GM12892 (cell line): ENCODE results near the gene PIGX.
"Not testable (repeated sequence)": the region's sequence is repeated elsewhere in the genome, so short reads cannot be mapped to it uniquely, and the experiment has no call there.

ENCODE experiments used
- DNase-seq: peaks from one replicate; pipeline ENCODE4 v3.0.0; 2011; ENCODE audit not compliant: insufficient read length
- FAIRE-seq: peaks from 2 replicates; lab custom pipeline; 2011; peaks lifted over from hg19 to GRCh38; lab: Jason Lieb, UNC
- POLR2A ChIP-seq: IDR thresholded peaks from 2 replicates; pipeline ENCODE4 v1.6.1; 2011; ENCODE audit warnings: low read depth, low read length, control low read depth
- POLR2AphosphoS5 ChIP-seq: IDR thresholded peaks from 2 replicates; pipeline ENCODE4 v1.6.1; 2011; ENCODE audit warnings: low read depth, low read length, control low read depth
- TAF1 ChIP-seq: IDR thresholded peaks from 2 replicates; pipeline ENCODE4 v1.6.1; 2011; ENCODE audit warnings: low read depth, mild to moderate bottlenecking, control low read depth, low read length, borderline replicate concordance

The PIGX gene

DNA sequence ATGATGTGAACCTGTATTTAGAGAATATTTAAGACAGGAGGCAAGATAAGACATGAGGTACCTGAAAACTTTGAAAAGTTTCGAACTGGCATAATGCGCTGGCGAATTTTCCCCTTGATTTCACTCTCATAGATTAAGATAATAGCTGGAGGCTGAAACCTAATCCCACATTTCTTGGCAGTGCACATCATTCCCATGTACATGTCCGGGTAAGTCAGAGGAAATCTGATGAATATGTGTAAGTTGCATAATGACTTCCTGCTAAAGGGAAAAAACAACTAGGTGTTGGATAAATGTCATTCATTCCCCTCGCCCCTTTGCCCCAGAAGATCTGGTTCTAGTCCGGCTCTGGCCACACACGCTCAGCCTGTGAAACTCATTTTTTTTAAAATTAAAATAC, 3.7 kb upstream of the PIGX start:
- FAIRE-seq (no peak), DNase-seq (no peak)
- TF ChIP-seq TAF1 (no peak), POLR2A (no peak), POLR2AphosphoS5 (no peak)

DNA sequence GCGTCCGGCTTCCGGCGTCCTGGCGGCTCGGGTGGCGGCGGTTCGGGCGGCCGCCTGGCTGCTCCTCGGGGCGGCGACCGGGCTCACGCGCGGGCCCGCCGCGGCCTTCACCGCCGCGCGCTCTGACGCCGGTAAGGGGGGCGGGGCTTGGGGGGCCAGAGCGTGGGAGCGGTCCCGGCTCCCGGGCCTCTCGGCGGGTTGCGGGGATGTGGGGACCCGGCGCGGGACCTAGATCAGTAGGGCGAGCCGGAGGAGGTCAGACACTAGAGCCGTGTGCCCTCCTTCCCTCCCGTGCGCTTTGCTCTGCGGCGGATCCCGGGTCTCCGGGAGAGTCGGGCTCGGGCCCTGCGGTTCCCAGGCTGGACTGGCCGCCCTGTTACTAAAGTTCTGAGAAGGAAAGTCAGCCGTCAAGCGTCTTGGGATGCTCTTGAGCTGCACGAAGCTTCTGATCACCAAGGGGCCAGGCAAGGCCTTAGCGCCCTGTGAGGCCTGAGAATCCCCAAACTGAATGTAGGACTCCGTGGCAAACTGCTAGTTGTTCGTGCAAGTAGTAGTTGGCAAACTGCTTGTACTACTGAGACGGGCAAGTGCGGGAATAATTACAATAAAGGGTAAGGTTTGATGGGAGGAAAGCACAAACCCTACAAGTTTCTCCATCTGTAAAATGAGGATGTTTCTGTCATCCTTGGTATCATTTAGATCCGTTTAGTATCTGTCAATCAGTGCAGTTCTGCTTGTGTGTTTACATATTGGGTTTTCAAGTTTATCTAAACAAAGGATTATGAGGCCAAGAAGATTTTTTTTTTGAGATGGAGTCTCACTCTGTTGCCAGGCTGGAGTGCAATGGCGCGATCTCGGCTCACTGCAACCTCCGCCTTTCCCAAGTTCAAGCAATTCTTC, 587 bp downstream of the PIGX start:
- FAIRE-seq (peak; percentile 71), DNase-seq (no peak)
- TF ChIP-seq TAF1 (no peak), POLR2A (no peak), POLR2AphosphoS5 (no peak)

DNA sequence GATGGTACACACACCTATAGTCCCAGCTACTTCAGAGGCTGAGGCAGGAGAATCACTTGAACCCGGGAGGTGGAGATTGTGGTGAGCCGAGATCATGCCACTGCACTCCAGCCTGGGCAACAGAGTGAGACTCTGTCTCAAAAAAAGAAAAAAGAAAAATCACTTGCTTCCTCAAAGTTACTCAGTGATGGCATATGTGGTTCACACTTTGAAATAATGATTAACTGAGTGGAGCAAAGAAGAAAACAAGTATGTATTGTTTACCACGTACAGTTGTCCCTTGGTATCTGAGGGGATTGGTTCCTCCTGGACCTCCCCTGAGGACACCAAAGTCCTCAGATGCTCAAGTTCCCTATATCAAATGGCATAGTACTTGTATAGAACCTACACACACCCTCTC, 5.0 kb downstream of the PIGX start:
- not testable (repeated sequence) for DNase-seq, FAIRE-seq

DNA sequence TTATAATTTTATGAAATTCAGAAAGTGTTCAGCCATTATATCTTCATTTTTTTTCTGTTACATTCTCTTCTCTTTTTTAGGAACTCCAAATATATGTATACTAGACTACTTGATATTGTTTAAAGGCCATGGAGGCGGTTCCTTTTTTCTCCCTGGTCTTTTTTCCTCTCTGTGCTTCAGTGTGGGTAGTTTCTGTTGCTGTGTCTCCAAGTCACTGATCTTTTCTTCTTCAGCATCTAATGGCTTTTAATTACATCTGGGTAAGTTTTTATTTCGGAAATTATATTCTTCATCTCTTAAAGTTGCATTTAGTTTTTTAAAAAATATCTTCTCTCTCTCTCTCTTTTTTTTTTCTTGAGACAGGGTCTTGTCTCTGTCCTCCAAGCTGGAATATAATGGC, 8.9 kb downstream of the PIGX start:
- TF ChIP-seq POLR2AphosphoS5 (no peak), POLR2A (no peak), TAF1 (no peak)
- no peak for DNase-seq
- no peak for FAIRE-seq

DNA sequence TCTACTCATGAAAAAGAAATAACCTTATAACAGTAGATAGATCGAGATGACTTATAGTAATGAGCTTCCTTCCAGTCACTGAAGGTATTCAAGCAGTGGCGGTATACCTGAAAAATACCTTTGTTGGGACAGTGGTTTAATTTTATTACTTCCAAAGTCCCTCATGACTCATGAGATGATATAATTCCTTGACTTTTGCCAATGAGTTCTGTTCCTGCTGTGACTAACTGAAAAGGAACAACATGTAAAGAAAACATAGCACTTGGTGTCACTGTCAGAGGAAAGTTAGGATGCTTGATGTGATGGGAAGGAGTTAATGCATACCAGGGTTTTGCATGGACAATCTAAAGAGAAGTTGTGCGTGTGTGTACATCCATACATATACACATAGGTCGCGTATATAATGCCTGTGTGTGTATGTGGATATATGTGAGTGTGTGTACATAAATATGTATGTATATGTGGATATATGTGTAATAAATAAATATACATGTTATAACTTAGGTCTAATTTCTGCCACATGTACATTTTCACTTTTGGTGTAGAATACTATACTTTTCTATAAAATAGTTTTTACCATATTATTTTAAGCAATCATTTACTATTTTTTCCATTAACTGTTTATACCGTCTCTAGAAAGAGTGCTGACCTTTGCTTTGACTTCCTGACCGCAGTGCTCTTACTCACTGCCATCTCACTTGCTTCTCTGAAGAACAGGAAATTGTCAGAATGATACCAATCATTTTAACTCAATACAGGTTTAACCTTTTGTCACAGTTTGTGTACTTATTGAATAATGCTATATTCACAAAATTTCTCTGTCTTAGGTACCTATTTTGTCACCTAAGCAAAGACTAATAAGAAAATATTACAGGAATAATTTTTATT, 14.9 kb downstream of the PIGX start:
- no peak for DNase-seq
- no peak for TF ChIP-seq POLR2AphosphoS5
- TF ChIP-seq TAF1: no peak
- no peak for TF ChIP-seq POLR2A

DNA sequence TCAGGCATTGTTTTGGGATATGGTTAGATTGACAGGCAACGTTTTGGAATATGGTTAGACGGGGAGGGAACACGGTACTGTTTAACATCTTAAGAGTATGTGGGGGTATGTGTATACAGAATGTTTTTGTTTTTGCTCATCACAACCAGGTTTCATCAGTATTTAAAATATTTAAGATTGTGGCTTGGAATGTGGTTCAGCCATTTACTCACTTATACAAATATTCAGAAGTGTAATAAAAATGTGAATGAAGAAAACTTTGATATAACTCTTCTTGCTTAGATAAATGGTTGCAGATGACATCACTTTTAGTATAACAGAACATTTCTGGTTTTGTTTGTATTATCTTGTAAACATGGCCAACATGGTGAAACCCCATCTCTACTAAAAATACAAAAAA, 23.6 kb downstream of the PIGX start:
- FAIRE-seq: no peak
- no peak for DNase-seq
- no peak for TF ChIP-seq POLR2A
- no peak for TF ChIP-seq TAF1
- no peak for TF ChIP-seq POLR2AphosphoS5

More for the DNA sequence above, 14.9 kb downstream of the PIGX start:
- no peak for FAIRE-seq

DNA sequence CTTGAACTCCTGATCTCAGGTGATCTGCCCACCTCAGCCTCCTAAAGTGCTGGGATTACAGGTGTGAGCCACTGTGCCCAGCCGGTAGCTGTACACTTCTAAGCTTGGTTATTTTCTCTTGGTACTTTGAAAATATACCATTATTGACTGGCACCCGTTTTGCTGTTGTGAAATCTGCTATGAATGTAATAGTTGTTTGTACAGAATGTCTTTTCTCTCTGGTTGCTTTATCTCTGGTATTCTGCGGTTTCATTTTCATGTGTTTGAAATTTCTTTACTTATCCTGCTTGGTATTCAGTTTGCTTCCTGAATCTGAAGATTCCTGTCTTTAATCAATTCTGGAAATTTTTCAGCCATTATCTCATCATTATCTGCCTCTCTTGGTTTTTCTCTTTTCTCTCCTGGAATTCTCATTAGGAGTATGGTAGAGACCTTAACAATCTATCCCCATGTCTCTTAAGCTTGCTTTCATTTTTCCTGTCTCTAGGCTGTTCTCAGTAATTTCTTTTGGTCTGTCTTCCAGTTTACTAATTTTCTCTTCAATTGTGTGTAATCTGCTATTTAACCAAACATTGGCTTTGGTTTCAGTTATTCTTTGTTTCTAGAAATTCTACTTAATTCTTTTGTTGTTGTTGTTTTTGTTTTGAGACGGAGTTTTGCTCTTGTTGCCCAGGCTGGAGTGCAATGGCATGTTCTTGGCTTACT, 24.6 kb downstream of the PIGX start:
- TF ChIP-seq POLR2A (no peak), POLR2AphosphoS5 (no peak), TAF1 (no peak)
- FAIRE-seq (no peak), DNase-seq (no peak)

DNA sequence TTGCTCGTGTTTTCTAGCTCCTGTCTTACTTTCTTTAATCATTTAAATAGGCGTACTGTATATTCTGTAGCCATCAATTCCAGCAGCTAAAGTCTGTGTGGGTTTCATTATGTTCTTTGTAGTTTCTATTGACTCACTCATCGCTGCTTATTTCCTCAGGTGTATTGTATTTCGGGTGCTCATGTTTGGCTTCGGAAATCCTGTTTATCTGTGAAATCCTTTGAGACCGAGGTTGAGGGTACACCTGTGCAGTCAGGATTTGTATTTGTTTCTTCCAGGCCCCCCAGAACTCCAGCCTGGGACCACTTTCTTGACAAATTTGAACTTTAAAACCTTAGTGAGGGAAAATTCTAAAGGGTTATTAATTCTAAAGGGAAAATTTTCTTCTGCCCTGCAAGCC, 25.5 kb downstream of the PIGX start:
- TF ChIP-seq POLR2A (no peak), TAF1 (no peak), POLR2AphosphoS5 (no peak)
- FAIRE-seq: no peak
- no peak for DNase-seq

DNA sequence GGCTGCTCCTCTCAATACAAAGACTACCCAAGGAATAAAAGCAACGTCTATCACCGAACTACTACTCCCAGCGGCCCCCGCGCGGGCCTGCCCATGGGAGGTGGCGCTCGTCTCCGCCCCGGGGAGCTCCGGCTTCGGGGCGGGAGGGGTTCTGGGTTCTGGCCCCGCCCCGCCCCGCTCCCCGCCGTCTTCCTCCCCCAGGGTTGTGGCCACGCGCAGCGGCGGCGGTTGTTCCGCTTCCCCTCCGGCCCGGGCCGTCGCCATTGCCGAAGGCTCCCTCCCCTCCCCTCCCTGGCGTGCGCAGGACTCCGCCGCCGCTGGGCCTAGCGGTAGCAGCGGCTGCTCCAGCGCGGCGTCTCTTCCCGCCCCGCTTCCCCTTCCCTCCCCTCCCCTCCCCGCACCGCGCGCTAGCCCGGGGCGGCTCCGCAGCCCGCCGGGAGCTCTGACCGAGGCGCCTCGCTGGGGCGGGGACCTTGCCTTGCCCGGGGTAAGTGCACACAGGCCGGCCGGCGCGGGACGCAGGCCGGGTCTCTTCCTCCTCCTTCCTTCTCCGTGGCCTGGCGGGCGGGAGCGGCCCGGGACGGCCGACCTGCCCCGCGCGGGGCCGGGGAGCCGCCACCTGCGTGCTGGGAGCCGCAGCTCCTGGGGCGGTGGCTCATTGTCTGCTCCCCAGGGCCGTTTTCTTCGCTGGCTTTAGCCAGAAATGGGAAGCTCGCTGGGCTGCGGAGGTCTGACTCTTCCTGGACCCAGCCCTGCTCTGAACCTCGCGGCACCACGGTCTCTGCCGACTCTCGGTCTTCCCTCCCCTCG, 27.7 kb downstream of the PIGX start, which contains the start of gene PAK2:
Gene PAK2, plus strand, starts transcription at position 187 of the 810 bp plus-strand sequence. CDS start 42,790 bp downstream, outside the sequence.
- peak; percentile 80 for DNase-seq
- 0 out of 2 replicates have a peak, but pooled peaks have one; percentile 0 for TF ChIP-seq POLR2A
- TF ChIP-seq TAF1: peak; percentile 68; the same call in 1 of the 2 replicates
- TF ChIP-seq POLR2AphosphoS5: peak; percentile 61
- FAIRE-seq: peak; percentile 96
